NCI-H774 (cell line): ENCODE data around the gene NUCB2.

ENCODE experiments used
- DNase-seq: peaks from one replicate; lab custom pipeline; 2025; lab: John Stamatoyannopoulos, UW

Gene NUCB2

DNA sequence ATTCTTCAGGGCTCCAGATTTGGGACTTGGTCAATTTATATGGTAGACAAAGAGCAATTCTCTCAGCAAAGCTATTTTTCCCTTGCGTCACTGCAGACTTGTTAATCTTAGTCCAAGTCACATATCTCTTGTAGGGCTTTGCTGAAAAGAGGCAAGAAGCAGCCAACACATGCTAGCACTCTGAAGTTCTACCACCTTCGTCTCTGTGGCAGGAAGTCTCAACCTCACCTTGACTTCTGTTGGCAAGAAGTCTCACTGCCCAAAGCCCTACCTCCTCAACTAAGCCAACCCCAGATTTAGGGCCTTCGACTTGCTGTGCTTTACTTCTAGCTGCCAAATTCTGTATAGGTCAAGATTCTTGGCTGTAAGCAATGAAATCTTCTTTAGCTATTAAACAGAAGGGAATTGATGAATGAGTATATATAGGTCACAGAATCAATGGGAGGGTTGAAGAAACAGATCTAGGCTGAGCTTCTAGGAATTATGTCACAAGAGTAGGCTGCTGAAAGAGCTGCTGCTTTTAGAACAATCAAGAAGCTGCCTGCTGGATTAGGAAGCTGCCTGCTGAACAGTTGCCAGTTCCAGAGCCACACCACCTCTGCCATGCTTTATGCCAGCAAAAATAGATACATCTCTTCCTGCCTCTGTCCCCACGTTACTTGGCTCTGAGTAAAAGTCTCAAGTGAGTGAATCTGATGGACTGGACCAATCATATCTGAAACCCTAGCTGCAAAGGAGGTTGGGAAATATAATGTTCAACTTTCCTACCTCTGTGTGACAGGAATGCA, 57.5 kb downstream of the NUCB2 start:
- no peak for DNase-seq

DNA sequence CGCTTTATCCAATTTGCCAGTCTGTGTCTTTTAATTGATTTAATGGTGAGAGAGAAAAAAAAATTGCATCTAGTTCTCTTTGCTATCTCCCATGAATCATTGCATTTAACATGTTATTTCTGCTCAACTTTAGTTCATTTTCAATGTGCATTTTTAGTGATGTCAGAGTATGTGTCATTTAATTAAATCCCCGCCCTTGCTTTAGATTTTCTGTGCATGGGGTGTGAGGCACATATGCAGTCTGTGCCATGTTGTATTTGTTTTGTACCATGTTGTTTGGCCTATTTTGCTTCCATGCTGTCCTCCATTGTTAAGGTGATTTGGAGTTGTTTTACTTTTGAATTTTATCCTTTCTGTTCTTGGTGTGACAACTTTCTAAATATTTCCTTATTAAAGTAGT, 66.7 kb downstream of the NUCB2 start:
- DNase-seq = no peak

DNA sequence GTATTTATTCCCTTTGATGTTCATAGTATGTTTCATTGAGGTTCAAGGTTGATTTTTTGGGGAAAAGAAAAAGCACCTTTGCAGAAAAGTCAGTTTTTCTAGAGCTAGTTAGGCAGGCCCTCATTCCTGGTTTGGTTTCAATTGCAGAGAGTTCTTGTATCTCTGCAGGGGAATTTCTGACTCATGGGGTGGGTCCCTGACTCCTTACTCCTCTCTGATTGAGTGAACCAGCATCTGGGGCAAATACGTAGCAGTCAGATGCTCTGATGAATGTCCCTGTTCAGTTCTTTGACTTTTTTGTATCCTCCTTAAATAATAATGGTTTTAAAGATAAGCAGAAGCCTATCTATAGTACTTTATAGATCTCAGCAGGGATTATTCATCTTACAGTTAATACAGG, 67.4 kb downstream of the NUCB2 start:
- no peak for DNase-seq

DNA sequence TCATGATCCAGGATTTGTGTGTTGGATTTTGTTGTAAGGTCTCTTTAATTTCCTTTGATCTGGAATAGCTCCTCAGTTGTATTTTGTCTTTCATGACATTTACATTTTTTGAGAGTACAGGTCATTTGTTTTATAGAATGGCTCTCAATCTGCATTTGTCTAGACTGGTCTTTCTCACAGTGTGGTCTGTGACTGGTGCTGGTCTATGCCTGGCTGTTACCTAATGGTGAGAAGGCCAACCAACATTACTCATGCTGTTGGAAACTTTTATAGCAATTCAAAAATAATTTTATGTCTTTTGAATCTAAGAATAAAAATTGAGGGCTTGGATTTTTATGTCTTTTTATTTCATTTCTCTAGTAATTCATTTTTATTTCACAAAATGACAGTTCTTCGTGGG, 71.1 kb downstream of the NUCB2 start:
- no peak for DNase-seq

DNA sequence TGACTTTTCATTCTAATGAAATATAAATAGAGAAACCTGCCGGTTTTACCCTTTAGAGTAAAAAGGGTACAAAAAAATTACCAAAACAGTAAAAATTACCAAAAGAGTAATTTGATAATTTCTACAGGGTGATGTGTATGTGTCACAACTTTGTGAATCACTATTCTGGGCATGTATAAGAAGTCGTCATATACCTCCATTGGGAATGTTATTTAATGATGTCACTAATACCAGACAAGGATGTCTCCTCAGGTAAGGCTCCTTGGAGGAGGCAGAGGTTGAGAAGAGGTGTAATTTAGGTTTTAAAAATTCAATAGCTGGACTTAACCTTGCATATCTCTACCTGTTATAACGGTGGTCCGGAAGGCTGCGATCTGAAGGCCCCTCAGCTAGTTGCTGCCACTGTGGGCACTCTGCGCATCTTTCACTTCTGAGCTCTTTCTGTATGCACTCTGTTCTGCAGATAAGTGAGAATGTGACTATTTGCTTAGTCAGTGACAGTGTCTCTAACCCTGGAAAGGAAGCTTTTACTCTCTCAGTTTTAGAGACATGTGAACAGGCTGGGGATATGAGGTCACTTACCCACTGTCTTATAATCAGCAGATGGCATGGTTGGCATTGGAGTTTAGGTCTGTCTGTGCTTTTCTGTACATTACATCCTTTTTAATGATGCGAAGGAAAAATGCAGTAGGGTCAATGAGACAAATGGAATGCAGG, 74.1 kb downstream of the NUCB2 start:
- DNase-seq = no peak

DNA sequence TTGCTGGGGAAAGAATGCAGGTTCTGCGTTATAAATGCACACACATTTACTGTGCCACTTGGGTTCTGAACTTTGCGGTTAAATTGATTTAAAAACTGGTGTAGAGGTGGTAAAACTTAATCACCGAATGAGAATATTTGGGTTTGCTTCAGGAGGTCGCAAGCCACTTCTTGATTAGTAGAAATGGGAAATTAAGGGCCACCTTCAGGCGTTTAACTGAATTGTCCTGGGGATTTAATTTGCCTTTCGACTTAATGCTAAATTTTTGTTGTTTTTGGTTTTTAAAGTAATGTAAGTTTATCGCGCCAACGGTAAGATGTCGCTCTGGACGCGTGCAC, 74.6 kb downstream of the NUCB2 start:
- no peak for DNase-seq

DNA sequence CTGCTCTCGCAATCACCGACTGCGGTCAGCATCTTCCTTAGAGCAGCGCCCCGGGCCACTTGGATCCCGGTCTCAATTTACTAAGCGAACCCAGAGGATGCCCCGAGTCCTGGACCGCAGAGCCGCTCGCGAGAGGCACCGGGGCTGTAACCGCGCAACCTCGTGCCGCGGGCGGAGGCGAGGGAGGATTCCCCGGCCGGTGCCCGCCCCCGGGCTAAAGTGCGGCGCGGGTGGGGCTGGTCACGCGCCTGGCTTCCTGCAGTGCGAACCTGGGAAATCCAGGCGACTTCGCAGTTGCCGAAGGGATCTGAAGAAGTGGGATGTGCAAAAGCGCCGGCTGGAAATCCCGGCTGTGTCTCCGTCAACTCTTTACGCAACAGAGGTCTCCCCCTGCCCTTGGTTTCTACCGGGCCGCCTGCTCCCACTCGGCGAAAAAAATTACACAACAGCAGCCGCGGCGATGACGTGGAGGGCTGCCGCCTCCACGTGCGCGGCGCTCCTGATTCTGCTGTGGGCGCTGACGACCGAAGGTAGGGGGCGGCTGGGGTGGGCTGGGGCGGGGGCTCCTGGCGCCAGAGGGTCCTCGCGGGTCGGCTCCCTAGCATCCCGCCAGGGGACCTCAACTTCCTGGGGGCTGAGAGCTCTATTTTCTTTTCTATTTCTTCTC, 75.1 kb downstream of the NUCB2 start, which contains the start of gene NCR3LG1:
TSS of gene NCR3LG1 (plus strand) at position 291 of the 667 bp plus-strand sequence. CDS start at position 461, 170 bp downstream.
- DNase-seq = no peak

DNA sequence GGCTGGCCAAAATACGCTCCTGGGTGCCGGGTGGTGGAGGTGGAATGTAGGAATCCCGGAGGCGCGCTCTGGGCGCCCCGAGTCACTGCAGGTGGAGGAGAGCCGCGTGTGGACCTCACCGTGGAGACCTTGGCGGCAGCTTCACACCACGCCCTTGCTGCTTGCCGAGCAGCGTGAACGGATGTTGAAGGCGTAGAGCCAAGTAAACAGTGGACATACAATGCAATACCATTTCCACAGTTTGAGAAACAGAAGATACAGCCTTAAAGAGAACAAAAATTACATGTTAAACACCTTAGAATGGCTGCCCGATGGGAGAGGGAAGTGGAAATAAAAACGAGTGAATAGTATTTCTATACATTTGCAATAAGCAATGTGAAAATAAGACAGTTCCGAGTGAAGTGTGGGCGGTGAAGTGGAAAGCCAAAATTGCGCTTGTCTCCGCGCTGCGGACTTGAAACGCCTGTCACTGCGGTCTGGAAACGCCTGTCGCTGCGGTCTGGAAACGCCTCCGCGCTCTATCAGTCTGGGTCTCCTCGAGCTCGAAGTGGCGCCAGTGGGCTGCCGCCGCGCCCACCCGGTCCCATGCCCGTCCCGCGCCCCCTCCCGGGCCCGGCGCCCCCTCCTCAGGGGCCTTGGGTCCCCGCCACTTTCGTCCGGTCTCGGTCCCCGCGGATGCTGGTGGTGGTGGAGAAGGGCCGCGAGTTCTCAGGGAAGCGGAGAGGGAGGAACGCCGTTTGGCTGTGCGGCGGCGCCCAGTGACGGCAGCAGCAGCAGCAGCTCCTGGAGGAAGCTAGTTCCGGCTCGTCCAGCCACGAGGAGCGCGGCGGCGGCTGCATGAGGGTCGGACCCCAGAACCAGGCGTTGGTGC, 76.6 kb downstream of the NUCB2 start:
- peak; percentile 73 for DNase-seq

DNA sequence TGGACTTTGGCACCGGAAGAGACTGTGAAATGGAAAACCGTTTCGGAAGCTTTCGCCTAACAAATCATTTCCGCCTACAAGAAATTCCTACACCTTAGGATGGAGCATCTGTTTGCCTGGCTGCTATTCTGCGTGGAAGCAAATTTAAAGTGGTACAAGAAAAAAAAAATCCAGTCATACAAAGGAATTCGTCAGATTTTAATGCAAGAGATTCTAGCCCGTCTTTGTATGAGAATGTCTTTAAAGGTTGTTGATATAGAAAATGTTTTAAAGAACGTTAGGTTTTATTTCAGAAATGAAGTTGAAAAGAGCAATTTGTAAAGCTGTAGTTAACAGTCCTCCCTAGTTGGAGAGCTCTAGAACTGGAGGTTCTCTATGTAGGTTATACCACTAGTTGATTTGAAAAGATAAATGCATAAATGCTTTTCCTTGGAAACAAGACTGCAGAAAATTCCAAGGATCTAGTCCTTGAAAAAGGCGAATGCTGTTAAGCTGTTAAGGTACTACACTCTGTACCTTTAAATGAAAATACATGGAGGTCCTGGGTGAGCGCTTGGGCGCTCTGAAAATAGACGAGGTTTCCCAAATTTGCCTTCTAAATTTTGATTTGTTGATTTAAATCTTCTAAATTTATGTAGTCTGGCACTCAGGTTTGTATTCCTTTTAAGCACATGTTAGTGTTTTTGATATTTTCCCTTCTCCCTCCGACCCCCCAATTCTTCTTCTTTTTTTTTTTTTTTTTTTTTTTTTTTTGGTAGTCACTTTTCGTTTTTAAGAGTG, 77.5 kb downstream of the NUCB2 start:
- no peak for DNase-seq

DNA sequence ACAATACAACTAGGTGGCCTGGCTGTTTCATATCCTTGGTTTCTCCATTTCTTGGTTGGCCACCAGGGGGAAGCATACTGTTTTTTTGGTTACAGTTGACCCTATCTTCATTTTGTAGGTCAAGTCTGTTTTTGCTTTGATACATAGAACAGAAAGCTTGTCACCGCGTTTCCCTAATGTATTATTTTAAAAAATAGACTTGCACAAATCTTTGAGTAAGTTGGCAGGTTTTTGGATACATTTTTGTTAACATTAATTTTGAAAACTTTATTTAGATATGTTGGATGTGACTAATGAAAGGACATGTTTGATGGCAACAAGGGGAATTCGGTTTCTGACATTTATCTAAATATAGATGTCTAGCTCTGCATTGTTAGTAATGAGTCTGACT, 78.1 kb downstream of the NUCB2 start:
- DNase-seq = peak; percentile 60

DNA sequence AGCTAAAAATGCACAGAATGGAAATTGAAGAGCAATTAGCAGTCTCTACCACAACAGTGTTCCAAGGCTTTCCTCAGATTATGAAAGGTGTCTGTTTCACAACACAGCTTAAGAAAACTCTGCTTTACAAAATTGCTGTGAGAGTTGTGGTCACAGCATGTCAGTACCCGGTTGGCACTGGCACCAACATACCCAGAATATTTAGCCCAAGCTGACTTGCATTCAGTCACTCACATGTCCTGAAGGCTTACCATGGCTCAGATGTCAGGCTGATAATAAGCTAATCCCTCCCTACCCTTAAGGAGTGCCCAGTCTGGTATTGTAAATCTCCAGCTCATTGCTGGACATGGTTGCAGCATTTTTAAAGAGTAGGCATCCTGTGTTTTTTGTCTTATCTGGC, 90.0 kb downstream of the NUCB2 start:
- DNase-seq = no peak

DNA sequence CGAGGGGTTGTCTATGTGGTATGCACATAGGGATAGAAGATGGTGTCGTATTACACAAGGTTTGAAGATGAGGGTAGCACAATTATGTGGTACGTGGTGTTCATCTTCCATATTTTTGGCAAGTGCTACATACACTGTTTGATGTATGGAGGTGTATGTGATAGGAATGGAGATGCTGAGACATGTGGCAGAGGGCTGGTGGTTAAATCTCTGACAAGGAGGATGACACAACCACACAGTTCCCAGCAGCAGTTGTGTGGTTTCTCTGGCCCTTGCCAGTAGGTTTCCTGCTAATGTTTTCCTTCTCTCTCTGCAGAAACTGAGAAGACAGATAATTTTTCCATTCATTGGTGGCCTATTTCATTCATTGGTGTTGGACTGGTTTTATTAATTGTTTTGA, 92.0 kb downstream of the NUCB2 start:
- no peak for DNase-seq

DNA sequence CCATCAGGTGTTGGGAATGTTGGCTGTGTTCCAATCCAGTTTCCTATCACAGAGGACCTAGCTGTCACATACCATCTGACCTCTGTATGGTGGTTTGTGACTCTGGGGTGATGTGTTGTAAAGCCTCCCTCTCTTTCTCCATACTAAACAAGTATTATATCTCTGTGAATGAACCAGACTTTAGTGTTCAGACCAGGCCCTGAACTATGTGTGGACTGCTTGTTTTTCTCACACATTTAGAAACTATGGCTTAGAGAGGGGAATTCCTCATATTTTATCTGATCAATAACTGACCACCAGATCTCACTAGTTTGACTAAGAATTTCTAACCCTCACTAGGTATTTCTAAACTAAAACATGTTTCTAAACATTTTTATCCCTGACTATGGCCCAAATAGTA, 92.6 kb downstream of the NUCB2 start:
- no peak for DNase-seq

DNA sequence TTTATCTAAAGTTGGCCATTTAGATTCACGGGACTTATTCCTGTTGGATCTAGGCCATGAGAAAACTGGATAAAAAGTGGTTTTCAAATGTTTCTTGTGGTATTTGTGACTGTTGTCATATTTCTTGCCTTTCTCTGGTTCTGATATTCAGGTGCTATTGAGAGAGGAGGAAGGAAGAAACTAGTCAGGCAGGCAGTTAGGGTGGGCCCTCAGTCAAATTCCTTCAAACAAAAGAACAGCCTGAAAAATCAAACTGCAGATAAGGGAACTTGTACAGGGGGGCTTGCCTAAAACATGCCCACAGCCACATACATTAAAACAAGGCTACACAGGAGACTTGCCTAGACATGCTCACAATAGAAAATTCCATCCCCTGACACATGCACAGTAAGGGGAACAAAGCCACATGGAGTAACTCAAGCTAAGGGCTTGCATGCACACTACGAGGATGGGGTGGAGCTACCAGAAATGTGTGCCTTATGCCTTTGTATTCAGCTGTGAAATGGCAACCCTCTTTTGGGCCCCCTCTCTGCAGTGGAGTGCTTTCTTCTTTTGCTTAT, 93.2 kb downstream of the NUCB2 start:
- DNase-seq = no peak

DNA sequence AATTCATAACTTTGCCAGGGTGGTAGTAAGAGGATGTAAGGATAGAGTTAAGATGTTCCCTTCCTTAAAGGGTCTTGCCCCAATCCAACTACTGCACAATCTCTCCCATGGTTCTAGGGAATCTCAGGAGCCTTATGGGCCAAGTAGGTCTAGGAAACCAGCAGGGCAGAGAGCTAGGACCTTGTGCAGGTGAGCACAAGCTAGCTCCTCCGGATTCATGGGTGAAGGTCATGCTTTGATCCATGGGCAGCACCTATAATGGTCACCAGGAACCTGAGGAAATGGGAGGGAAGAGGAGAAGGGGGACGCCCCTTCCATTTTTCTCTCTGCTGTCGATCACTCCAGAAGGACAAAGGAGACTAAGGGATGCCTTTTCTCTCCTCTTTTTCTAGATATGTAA, 95.1 kb downstream of the NUCB2 start:
- no peak for DNase-seq

DNA sequence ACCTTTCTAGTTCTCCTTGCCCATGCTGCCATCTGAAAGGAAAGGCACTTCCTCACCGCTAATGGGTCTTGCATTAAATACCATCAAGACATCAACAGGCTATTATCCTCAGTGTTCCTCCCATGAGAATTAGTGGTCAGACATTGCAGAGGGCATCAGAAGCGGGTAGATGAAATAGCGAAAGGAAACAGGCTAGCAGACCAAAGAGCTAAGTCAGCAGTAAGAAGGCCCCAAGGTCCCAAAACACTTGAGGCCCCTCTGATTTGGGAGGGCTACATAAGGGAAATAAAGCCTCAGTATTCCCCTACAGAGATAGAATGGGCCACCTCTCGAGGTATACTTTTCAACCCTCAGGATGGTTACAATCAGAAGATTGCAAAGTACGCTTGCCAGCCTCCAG, 99.0 kb downstream of the NUCB2 start:
- DNase-seq = no peak

DNA sequence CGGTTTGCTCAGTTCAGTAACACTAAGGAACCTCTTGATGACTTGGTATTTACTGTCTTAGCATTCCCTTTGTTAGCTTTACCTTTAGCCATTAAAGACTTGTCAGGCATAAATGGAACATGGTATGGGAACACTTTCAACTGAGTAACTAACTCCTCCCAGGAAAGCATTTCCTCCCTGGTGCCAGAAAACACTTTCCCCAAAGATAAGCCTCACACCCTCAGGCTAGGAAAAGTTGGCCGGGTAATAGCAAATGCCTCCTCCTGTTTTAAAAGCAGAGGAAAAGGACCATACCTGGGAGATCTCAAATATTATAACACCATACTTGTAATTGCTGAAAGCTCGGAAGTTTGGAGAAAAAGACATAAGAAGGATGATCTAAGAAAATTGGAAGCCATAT, 100.0 kb downstream of the NUCB2 start:
- DNase-seq = no peak

DNA sequence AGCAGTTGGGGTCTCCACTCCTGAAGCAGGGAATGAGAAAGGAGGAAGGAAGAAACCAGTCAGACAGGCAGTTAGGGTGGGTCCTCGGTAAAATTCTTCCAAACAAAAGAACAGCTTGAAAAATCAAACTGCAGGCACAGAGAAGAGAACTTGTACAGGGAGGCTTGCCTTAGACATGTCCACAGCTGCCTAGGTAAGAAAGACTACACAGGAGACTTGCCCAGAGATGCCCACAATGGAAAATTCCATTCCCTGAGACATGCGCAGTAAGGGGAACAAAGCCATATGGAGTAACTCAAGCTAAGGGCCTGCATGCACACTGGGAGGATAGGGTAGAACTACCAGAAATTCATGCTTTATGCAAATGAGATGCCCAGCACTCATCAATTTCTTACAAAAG, 102.1 kb downstream of the NUCB2 start:
- no peak for DNase-seq

DNA sequence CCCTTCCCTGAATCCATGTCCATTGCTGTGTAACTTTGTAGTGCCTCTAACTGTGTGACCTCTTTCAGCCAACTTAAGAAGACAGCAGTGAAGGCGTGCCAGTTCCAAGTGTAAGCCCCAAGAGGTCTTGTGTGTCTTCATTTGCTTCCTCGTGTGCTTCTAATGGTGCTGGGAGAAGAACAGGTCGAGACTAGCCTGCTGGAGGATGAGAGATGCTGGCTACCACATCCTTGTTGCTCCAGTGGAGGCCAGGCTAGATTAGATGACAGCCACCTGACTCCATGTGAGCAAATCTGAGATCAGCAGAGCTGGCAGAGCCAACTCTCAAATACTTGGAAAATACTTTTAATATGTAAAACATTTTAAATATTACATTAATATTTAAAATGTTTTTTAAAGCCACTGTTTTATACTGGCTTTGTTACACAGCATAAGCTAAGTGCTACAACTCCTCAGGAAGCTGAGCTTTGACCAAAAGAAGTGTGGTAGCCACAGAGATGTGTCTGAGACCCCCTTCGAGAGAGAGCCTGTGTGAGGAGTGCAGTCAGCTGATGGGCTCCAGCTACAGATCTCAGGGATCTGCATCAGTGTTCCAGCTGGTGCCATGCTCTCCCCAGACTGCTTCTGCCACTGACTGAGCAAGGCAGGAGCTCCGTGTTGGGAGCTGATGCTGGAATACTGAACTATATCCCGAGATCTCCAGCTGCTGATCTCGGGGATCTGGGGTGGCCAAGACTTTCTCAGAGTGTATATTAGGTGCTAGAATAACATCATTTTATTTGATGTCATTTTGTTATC, 103.0 kb downstream of the NUCB2 start:
- DNase-seq = no peak

DNA sequence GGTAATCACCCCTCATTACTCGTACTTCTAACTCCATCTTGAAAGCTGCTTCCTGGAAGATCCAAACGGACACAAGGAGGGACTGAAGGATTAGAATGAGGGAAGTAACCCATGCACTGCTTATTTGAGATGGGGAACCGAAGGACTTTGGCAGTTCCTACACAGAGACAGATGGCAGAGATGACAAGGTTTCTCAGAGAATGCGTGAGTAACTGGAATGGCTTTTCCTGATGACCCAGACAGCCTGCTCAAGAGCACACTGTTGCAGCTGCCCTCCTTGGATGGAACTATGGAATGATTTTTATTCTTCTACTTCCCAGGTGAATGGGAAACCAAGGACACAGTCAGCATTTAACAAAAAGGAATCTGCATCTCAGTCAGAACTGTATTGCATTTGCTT, 104.6 kb downstream of the NUCB2 start:
- no peak for DNase-seq
